Stimulated activated CD4-positive, alpha-beta T cell treated with anti-CD3 and anti-CD28 coated beads, TNF-alpha, amount 100 ng/mL, for 4 hours (primary cell): Measurements from ENCODE around the gene HRH3.

Source experiments
- DNase-seq, 3 experiments: peaks; one replicate each; pipeline ENCODE4 v3.0.0-alpha.2; 2020; ENCODE audit warnings: low read depth in 3 of 3

HRH3 gene

DNA sequence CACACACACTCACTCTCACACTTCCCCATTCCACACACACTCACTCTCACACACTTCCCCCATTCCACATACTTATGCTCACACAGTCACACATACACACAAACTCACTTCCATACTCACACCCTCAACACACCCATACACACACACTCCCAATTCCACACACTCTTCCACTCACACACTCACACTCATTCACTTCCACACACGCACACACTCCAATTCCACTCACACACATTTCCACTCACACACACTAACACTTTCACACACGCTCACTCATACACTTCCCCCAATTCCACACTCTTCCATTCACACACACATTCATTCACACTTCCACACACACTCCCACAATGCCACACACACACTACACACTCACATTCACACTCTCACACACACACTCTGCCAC is 10.2 kb upstream of the HRH3 start:
- no peak for DNase-seq

DNA sequence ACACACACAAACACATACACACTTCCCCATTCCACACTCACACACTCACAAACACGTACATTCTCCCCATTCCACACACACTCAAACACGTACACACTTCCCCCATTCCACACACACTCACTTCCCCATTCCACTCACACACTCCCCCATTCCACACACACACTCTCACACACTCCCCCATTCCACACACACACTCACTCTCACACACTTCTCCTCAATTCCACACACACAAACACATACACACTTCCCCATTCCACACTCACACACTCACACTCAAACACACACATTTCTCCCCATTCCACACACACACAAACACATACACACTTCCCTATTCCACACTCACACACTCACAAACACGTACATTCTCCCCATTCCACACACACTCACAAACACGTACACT is 9.6 kb upstream of the HRH3 start:
- no peak for DNase-seq

DNA sequence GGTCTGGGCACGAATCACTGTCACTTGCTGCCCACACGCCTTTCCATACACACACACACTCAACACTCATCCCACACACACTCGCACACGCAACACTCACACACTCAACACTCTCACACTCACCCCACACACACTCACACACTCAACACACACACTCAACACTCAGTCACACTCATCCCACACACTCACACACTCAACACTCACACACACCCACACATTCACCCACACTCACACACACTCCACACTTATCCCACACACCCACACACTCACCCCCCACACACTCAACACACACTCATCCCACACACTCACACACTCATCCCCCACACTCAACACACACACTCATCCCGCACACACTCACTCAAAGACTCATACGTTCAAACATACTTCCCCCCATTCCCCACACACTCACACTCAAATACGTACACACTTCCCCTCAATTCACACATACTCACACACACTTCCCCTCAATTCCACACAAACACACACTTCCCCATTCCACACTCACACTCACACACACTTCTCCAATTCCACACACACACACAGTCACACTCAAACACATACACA is 9.0 kb upstream of the HRH3 start:
- no peak for DNase-seq

DNA sequence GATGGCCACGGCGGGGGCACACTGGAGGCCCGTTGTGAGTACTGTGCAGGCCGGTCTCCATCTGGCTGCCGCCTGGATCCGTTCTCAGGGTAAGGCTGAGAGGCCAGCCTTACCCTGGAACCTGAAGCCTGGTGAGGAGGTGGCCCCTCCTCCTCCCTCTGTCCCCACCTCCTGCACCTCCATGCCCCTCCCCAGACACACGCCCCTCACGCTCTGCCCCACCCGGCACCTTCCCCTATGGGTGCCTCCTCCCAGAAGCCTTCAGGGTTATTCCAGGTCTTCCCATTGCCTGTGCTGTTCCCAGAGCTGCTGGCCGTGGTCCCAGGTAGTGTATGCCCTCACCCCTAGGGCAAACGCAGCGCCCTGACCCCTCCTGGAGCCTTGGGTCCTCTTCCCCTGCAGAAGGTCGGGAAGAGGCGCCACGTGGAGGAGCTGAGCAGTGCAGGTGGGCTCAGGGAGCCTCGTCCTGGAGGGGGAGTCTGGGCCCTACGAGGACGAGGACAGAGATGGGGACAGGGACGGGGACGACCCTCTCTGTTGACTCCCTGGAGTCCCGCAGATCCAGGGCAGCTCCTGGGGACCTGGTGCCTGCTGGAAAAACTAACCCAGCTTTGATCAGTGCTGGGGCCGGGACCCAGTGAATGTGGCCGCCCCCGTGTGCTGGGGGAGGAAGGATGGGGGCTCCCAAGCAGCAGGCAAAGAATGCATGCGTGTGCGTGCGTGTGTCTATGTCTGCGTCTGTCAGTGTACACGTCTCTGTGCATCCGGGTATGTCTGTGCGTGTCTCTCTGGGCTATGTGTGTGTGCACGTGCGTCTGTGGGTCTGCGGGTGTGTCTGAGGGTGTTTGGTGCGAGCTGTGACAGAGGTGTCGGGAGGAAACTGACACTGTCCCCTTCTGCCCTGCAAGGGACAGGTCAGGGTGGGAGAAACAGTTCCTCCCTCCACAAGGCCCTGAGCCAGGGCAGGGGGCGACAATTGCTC is 8.2 kb upstream of the HRH3 start:
- no peak for DNase-seq

DNA sequence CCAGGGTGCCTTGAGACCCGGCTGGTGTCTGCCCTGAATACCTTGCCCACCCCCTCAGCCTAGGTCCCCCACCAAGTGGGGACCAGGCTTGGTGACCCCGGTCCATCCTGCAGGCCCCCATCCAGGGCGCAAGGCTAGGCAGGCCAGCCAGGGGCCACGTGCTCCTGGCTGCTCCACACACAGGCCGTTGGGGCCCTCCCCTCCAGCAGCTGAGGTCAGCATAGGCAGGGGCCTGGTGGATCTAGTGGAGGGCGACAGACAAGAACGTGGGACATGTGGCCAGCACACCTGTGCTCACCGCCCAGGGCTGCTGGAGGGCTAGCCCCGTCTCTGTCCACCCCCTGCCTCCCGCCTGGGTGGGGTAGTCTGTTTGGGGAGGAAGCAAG is 7.5 kb upstream of the HRH3 start:
- no peak for DNase-seq

DNA sequence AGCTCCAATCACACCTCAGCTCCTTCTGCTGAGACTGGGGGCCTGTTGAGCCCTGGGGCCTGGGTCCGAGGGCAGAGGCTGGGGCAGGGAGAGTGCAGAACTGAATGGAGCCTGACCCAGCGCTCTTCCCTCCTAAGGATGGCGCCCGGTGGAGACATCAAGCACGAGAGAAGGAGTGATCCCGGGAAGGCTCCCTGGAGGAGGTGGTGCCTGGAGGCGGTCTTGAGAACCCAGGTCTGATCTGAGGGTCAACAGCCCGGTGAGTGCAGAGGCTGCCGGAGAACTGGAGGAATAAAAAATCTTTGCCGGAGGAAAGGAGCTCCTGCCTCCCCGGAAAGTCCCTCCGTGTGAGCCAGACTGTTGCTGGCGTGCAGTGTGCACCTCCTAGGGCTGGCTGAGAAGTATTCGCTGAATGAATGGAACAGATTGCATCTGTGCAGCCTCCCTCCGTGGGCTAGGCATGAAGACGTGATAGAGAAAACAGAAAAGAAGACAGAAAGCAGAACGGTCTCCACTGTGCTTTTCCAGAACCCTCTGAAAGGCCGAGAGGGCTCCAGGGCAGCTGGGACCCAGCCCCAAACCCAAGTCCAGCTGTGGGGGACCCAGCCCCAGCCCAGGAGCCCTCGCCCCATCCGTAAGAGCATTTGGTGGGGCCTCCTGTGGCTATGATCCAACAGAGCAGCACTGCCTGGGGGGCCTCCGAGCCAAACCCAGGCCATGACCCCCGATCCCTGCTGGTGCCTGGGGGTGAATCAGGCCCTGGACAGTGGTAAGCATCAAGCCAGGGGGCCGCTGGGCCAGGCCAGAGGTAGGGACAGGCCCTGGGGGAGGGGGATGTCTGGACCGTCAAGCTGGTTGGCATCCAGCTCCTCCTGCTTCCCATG is 6.9 kb upstream of the HRH3 start:
- DNase-seq = no peak

DNA sequence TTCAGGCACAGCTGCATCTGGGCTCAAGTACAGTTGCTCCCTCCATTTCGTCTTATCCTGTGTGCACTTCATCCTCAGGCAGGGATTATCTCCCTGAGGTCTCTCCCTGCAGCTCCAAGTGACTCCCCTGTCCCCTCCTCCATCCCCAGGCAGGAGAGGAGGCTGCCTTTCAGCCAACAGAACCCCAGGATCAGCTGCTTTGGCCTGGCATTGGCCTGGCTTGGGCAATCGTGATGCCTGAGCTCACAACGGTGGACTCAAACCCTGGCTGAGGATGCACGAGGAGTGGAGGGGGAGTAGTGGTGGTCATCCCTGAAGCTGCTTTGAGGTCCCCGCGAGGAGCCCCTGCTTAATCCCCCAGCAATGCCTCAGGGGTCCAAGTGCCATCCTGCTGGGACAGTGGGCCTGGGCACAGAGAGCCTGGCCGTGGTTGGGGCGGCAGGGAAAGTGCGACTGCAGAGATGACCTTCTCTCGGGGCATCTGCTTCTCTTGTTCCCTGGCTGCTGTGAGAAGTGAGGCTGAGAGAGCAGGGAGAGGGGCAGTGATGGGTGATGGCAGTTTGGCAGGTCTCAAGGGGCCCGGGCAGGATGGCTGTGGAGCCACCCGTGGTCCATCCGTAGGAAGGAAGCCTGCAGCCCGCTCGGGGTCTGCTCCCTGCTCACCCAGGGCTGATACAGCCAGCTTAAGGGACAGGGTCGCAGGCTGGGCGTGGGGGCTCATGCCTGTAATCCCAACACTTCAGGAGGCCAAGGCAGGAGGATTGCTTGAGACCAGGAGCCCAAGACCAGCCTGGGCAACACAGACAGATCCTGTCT is 6.0 kb upstream of the HRH3 start:
- DNase-seq = no peak

DNA sequence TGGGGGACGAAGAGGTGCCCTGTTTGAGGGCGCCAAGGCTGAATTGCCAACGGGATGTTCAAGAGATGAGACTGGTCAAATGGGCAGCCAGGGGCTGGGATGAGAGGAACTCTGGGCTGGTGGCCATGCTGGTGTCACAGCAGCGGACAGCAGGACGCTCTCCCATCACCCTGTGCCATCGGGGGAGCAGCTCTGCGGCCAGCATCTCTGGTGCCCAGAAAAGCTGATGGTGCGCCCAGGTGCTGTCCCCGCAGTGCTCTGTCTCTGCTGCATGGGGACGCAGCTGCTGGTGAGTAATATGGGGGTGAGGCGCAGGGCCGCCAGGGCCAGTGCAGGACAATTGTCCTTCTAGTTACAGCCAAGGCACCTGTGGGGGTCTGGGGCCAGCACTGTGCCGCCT is 4.9 kb upstream of the HRH3 start:
- no peak for DNase-seq

DNA sequence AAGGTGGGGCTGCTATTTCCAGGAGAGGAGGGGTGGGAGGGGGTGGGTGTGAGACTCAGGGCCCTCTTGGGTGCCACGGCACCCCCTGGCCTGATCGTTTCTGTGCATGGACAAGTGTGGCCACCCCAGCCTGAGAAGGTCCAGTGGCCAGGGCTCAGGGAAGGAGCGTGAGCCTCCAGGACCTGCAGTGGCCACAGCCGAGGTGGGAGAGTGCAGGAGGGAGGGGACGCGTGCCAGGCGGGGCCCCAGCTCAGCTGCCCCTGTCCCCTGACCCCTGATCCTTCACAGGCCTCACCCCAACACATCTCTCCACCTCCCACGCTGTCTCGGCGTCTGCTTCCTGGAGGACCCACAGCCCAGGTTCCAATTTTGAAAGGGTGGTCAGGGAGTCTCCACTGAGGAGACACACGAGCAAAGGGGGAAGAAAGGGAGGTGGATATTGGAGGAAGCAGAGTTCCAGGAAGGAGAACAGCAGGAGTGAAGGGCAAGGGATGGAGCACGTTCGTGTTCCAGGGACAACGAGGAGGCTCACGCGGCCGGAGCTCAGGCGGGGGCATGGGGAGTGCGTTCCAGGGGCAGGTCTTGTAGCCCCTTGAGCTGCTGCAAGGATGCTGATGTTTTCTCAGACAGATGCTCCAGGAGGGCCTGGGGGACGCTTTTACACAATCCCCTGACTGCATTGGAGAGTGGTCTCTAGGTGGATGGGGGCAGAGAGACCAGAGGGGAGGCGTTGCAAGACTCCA is 4.2 kb upstream of the HRH3 start:
- DNase-seq = no peak

DNA sequence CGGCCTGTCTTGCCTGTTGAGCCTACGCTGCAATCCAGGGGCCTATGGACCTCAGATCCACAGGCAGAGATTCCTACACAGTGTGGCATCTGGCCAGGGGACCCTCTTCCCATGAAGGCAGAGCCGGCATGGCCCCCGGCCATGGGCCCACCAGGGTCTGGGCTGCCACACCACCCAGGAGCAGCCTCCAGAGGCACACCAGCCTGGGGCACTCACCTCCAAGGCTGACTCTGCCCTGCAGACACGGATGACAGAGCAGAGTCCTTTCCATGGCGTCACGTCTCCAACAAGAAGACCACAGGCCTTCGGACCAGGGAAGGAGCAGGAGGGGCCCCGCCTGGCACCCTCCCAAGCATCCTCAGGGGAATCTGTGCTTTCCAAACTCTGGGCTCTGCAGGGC is 3.5 kb upstream of the HRH3 start:
- no peak for DNase-seq

DNA sequence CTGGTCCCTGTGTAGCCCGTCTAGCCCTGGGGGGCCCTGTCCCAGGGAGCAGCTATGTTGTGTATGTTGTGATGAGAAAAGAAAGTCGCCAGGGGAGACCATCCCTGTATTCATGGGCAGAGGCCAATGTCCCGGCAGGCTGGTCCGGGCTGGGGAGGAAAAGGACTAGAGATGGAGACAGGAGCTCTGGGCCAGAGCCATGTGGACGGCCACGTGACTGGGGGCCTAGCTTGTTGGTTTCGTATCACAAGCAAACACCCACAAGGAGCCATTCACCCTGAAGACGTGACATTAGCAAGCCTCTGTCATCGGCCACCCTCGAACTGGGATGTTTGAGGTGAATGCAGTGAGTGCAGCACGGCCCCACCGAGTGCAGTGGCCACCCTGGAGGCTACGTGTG is 2.9 kb upstream of the HRH3 start:
- DNase-seq = no peak

DNA sequence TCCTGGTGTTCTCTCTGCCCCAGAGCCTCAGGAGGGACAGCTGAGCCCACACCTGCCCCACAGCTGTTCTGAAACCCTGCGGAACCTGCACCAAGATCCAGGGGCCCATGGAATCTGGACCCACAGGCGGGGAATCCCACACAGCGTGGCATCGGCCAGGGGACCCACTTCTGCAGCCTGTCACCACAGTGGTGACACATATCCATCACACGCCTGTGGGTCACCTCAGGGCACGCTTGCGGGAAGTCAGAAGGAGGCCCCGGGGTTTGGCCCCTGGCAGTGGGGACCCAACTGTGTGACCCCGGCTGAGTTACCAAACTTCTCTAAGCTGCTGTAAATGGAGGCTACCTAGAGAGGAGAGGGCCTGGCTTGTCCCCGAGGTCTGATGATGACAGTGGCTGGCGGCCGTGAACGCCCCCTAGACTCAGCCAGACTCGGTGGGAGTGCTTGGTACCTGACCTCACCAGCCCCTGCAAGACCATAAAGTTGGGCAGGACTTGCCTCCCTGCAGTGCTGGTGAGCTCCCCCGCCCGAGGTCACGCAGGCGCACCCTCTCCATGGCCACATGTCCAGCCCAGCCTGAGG is 2.3 kb upstream of the HRH3 start:
- no peak for DNase-seq

DNA sequence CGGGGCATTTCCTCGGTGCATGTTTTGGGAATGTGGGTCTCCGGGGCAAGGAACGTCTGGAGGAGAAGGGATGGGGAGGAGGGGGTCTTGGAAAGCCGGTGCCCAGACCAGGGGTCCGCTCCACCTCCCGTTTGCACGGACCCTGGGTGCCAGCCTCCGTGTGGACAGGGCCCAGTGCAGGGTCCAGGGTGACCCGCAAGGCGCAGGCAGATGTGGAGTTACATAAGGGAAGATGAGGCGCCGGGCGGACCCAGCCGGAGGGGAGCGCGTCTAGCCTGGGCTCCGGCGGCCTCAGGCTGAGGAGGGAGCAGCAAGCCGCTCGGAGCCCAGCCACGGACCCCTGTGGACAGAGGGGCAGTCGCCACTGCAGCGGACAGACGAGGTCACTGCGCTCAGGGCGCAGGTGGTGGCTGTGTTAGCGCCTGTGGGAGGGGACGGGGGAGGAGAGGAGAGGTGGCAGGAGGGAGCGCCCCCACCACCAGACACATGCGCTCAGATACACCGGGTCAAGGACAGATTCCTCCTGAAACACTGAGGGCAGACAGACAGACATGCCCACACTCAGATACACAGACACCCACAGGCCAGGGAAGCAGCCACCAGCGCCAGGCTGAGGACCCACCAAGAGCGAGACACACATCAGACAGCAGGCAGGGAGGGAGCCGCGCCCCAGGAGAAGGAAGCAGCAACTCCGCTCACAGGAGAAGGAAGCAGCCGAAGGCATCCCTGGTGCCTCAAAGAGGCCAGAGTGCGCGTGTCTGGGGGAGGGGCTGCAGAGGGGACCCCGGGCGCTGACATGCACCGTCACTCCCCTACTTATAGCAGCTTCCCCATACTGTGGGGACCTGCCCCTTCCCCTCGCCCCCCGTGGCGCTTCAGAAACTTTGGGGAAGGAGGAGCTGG is 839 bp upstream of the HRH3 start:
- no peak for DNase-seq

DNA sequence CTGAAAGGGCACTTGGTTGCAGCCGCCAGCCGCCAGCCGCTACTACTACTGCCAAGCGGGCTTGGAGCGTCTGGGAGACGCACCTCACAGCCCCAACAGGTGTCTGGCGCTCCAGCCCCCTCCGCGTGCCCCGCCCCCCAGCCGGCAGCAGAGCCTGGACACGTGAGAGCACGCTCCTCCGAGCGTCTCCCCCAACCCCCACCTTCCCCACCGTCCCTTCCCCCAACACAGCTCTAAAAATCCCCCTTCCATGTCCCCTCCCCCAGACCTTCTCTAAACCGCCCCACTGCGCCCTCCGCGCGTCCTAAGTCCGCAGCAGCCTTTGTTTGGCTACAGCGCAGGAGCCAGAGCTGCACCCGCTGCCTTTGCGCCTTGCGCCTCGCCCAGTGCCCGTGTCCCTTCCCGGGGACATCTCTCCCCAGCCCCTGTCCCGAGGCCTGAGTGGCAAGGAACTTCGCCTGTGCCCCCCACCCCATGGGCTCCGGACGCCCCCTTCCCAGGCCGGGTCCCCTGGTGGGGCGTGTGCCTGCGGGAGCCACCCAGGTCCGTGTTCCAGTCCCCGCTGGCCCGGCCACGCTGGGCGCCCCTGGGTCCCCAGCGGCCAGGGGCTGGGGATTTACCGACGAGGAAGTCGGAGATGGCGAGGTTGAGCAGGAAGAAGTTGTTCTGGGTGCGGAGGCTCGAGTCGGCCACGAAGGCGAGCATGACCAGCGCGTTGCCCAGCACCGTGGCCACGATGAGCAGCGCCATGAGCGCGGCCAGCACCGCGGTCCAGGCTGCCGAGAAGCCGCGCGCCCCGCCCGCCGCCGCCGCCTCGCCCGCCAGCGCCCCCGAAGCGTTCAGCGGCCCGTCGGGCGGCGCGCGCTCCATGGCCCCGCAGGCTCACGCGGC is 732 bp downstream of the HRH3 start:
- no peak for DNase-seq

DNA sequence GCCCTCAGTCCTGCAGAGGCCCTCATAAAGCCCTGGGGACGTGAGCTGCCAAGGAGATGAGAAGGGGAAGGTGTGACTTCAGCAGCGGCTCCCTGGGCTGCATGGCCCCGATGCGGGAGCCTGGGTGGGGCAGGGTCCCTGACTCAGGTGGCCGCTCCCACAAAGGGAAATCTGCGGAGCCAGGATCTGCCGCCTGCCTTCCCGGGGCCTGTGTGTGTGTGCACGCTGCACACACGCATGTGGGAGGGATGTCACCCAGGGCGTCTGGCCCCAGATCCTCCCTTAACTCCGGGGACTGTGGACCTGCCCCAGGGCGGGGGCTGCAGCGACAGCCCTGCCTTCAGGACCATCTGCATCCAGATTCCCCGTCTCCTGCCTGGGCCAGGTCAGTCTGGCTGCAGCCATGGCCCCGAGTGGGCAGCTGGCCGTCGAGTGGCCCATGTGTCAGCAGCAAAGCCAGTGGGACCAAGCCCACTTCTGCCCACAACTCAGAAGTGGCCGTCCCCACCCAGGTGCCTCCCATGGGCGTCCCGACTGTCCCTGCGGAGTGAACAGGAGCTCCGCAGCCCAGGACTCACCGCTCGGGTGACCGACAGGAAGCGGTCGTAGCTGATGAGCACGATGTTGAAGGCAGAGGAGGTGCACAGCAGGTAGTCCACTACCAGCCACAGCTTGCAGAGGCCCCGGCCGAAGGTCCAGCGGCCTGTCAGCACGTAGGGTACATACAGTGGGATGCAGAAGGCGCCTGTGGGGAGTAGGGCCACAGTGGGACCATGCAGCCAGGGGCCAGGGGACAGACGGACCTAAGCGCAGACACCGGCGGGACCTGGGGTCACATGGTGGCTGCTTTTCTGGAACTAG is 1.9 kb downstream of the HRH3 start:
- DNase-seq = no peak

DNA sequence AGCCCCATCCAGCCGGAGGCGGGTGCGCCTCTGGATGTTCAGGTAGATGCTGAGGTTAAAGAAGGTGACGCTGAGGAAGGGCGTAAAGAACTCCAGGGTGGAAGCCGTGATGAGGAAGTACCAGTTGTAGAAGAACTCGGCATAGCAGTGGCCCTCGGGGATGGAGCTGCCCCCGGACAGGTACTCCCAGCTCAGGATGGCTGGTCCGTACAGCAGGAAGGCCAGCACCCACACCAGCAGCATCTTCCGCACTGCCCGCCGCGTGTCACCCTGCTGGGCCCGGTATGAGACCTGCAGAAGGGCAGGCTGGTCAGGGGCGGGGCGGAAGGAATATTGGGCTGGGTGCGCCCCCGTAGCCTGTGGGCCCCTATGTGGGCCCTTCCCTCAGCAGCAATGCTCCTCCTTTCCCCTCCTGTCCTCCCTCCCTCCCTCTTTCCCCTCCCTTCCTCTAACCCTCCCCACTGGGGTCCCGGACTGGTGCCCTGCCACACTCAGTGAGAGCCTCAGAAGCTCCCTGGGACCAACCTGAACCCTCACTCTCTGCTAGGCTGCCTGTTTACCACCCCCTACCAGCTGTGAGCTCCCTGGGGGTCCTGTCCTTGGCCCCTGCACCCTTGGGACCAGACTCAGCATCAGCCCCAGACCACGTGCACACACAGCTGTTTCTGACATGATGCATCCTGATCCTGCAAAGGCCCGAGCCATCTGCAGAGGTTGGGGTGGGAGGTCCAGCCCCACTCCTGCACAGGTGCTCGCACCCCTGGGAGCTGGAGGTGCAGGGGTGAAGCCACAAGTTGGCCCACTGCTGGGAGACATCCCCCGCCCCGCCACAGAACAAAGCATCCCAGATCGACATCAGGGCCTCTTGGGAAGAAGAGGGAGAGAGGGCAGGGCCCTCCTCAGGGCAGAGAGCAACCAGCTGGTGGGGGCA is 3.2 kb downstream of the HRH3 start:
- DNase-seq = no peak
